Ammon's horn (tissue), 1 donor: ENCODE data around the gene ATP13A2.
A peak's percentile ranks its signal among the peaks of the same experiment; 100 is the strongest.
"Not testable (repeated sequence)": the region's sequence is repeated elsewhere in the genome, so short reads cannot be mapped to it uniquely, and the experiment has no call there.

ENCODE experiments used
- DNase-seq: peaks from one replicate; pipeline ENCODE4 v3.0.0-alpha.2; 2016; ENCODE audit warnings: low spot score

ATP13A2 gene

DNA sequence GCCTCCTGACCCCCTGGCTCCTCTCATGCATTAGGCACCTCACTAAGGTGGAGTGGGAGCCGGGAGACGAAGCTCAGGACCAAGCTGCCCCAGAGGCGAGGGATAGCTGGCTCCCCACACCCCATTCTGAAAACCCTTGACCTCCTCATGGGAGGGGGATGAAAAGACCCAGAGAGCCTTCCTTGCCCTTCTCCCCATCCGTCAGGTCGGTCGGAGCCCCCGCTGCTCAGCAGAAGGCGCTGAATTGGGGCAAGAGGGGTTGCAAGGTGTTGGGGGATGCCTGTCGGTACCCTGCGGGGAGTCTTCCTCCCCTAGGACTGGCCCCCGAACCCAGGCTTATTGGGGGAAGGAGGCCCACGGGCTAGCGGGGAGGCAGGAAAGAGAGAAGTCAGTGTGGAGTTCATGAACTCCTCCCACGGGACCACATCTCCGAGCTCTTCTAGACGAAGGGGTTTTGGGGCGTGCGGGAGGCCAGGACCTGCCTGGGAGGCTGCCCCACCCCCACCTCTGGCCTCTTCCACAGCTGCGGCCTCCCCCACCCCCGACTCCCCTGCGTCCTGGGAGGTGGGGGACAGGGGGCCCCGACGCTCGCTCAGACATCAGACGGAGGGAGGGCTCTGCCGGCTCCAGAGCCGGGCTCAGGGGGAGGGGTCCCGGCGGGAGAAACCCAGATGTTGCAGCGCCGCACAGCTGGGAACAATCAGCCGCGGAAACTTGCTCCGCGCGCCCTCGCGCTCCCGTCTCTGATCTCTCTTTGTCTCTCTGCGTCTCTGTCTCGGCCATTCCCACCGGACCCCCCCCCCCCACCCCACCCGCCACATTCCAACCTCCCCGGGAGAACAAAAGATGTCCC, 32.0 kb downstream of the ATP13A2 start:
- DNase-seq = no peak

DNA sequence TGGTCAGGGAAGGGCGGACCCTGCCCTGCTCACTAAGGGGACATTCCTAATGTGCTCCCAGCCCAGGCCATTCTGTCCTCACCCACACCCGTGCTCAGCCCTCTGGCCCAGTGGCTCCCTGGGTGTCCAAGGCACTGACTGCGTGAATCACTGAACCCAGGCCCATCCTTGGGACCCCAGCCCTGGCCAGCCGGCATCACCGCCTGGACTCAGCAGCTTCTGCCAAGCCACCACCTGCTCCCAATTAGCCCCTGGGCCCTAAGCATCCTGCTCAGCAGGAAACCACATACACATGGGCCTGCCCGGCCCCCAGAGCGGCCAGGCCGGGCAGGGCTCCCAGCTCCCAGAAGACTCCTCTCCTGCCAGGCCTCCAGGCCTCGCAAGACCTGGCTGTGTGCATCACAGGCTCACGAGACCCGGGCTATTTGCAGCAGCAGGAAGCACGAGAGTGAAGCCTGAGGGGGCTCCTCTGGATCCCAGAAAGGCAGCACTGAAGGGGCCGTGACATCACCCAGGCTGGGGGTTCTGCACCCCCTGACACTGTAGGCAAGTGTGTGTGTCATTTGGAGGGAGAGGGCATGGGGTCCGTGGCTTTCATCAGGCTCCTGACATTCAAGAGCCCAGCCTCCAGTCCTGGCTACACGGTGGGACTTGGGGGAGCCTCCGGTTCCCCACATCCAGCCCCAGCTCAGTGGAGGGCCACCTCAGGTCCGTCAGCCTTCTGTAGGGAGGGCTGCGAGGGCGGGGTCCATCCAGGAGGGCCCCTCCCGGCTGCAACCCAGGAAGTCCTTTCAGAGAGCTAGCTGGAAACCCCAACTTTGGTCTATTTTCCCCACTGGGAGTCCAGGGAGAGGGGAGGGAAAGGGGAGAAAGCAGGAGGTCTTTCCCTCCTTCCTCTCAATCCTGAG, 32.9 kb downstream of the ATP13A2 start:
- no peak for DNase-seq

DNA sequence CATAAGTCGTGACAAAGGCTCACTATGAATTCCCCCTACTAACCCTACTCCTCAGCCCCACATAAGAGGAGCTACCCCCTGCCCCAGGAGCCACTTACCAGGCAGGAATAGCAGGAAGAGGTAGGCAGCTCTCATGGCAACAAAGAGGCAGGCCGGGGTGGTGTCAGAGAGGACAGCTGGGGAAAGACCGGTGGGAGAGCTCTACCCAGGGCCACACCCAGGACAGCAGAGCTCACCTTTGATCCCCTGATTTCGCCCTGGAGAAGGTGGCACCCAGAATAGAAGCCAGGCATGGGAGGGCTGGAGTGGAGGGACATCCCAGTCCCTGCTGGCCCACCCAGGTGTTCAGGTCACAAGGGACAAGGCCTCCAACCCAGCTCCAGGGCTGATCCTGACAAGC, 33.6 kb downstream of the ATP13A2 start:
- DNase-seq = no peak

DNA sequence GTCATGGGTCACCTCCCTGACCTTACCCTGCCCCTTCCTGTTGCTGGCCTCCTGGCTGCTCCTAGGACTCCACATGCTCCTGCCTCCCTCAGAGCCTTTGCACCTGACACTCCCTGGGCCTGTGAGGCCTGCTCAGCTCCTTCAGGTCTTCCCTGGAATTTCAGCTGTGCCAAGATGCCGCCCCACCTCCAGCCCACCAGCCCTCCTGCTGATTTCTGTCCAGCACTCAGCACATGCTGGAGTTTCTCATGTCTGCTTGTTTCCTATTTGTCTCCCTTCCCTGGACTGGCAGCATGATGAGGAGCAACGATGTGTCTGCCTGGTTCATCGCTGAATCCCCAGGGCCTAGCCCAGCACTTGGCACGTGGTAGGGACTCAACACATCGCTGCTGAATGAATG, 34.4 kb downstream of the ATP13A2 start:
- DNase-seq = no peak

DNA sequence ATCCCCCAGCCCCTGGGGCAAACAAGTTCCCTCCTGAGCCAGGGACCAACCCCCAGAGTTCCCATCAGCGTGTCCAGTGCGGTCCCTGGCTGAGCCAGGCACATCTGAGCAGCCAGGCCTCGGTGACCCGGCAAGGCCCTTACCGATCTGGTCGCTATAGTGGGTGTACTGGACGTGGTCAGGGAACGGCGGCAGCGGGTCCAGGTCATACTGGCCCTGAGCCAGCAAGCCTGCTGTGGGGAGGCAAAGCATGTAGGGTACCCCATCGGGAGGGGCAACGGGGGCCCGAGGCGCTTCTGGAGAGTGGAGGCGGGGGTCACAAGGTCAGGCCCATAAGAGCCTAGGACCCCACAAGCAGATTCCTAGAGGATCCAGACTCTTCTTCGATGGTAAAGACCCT, 34.8 kb downstream of the ATP13A2 start:
- DNase-seq = no peak

DNA sequence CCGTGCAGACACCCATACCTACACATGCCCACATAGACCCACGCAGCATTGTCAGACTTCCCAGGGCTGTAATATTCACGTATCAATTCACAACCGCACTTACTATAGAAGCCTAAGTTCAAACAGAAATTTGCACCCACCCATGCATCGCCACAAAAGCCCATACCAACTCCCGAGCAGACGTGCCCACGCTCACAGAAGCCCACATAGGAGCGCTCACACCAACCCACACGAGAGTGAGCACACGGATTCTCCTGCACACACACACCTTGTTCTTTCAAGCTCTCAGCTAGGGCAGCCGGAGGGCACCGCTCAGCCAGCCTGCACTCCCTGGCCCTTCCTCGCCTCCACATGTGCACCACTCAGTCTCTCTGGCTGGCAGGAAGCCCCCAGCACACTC, 35.9 kb downstream of the ATP13A2 start:
- no peak for DNase-seq

DNA sequence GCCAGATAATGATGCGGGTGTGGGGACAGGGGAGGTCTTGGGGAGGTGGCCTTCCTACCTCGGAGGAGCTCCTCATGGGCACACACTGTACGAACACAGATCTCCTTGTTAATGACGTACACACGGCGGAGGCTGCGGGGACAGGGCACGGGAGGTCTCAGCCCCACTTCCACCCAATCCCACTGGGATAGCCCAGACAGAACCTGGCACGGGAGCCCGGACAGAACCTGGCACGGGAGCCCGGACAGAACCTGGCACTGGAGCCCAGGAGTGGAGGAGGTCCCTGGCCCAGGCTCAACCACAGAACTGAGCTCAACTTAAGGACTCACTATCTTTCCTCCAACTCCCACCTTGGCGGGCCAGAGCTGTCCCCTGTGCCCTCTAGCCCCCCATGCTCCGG, 36.5 kb downstream of the ATP13A2 start:
- DNase-seq = no peak

DNA sequence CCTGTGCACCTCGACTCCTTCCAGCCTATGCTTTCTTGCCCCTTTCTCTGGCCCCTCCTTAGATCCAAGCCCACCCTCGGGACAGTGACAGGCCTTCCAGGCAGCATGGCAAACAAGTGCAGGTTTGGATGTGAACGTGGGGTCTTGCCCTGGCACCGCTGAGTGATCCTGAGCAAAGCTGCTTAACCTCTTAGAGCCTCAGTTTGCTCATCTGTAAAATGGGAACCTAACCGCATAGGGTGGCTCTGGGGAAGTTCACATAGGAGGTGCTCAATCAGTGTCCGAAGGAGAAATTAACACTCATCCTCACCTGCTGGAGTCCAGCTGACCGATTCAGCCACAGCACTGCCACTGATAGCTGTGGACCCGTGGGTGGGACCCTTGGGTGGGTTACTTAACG, 38.5 kb downstream of the ATP13A2 start:
- no peak for DNase-seq

DNA sequence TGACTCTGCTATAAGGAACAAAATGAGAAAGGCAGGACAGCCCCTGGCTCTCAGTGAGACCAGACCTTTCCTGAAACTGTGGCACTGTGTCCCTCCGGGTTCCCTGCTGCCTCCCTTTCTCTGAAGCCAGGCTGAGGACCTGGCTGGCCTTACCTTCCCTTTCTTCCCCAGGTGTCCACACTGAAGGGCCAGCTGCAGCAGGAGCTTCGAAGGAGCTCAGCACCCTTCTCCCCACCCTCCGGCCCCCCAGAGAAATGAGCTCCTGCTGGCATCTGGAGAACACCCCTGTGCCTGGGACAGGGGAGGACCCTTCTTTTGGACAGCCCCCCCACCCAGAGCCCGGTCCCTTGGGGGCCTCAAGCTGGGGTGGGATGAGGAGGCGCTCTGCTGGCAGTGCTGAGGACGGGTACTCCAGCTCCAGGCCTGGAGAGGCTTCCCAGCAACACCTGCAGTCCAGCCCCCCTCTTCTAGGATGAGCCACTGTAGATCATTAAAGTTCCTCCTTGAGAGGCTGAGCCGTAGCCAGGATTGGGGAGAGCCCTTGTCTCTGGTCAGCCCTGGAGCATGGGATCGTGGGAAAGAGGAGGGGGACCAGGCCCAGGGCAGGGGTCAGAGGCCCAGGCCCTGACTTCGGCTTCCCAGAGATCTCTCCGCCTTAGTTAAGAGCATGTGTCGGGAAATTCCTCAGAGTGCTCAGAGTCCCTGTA, 39.4 kb downstream of the ATP13A2 start:
- no peak for DNase-seq

DNA sequence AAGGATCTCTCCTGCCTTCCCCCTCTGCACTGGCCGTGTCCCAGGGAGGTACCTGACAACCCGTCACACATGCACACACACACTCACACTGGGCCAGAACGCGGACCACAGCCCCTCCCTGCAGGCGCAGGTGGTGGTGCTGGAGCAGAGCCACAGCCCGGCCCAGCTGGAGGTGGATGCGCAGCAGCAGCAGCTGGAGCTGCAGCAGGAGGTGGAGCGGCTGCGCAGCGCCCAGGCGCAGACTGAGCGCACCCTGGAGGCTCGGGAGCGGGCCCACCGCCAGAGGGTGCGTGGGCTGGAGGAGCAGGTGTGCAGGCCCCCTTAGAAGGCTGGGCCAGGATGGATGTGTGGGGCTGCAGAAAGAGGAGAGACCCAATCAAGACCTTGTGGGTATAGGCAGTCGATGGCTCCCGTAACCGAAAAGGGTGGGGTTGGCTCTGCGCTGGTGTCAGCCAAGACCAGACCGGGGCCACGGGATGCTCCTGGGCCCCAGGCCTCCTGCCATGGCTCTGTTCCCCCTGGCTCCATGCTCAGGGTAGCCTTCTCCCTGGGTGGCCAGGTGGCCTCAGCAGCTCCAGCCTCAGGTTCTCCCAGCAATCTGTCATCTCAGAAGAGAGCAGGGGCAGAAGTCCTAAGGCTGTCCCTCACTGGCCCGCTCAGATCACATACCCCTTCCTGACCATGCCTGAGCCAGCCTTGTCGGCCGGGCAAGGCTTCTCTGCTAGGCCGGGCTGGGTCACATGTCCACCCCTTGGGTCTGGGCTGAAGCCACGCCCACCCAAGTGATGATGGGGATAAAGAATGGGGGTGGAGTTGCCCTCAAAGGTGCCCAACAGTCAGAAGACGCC, 40.2 kb downstream of the ATP13A2 start:
- DNase-seq = no peak

DNA sequence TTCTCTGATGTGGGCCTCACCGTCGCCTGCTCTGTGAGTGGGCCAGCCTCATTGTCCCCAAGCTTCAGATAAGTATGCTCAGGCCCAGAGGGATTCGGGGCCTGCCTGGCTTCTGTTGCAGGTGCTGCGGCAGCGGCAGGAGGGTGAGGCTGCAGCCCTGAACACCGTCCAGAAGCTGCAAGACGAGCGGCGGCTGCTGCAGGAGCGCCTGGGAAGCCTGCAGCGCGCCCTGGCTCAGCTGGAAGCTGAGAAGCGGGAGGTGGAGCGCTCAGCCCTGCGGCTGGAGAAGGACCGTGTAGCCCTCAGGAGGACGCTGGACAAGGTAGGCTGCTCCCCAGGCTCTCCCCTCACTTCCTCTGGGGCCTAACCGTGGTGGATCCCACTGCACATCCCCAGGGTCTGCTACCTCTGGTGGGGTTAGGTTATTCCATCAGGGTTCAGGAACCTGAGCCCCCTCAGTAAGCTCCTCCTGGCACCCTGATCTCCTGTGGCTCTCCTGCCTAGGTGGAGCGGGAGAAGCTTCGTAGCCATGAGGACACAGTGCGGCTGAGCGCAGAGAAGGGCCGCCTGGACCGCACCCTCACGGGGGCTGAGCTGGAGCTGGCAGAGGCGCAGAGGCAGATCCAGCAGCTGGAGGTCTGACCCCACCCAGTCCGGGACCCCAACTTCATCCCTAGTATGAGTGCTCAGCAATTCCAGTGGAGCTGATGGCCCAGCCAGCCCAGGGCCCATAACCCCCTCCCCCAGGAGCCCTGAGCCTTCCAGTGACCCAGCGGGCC, 41.4 kb downstream of the ATP13A2 start:
- no peak for DNase-seq

DNA sequence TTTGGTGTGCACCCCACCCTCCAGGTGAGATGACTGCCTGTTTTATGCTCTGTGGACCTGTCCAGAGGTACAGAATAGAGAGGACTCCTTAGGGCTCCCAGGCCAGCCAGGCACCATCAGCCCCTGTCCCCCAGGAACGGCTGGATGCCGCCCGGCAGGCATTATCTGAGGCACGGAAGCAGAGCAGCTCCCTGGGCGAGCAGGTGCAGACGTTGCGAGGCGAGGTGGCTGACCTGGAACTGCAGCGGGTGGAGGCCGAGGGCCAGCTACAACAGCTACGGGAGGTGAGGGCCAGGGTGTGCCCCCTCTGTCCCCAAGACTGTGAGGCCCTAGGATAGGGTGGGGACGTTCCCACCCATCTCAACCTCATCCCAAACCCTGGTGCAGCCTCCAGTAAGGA, 42.1 kb downstream of the ATP13A2 start:
- no peak for DNase-seq

DNA sequence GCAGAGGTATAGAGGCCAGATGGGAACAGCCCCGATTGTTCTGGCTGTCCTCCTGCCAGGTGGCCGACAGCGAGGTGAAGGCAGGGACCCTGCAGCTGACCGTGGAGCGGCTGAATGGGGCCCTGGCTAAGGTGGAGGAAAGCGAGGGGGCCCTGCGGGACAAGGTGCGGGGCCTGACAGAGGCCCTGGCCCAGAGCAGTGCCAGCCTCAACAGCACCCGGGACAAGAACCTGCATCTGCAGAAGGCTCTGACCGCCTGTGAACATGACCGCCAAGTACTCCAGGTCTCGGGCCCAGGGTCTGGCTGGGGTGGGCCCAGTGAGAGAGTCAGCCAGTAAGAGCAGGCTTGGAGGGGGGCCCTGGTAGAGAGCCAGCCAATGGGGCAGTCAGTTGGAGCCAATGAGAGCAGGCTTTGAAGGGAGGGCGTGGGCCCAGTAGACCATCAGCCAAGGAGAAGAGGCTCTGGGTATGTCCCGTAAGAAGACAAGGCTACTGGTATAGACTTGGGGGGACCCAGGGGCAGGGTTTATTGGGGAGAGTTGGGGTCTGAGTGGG, 42.6 kb downstream of the ATP13A2 start:
- DNase-seq = no peak

DNA sequence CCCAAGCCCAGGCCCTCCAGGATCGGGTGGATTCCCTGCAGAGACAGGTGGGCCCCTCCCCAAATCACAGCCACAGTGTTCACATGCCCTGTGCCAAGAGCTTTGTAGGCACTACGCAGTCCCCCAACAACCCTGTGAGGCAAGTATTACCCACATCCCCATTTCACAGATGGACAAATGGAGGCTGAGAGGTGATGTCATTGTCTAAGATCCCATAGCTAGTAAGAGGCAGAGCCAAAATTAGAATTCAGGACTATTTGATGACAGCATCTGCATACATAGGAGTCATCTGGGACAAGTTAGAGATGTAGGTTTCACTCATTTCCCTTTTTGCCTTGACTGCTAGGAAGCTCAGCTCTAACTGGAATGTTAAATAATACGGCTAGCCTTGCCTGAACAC, 43.4 kb downstream of the ATP13A2 start:
- no peak for DNase-seq

DNA sequence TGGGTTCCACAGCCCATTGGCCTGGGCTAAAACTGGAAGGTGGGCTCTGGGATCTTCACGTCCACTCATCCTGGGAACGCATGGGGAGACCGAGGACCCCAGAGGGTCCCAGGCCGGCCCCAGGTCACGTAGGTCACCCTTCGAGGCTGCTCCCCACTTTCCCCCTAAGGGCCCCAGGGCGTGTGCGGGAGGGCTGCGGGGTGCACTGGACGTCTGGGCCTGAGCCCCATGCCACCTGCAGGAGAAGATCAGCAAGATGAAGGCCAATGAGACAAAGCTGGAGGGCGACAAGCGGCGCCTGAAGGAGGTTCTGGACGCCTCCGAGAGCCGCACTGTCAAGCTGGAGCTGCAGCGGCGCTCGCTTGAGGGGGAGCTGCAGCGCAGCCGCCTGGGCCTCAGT, 43.8 kb downstream of the ATP13A2 start:
- no peak for DNase-seq

DNA sequence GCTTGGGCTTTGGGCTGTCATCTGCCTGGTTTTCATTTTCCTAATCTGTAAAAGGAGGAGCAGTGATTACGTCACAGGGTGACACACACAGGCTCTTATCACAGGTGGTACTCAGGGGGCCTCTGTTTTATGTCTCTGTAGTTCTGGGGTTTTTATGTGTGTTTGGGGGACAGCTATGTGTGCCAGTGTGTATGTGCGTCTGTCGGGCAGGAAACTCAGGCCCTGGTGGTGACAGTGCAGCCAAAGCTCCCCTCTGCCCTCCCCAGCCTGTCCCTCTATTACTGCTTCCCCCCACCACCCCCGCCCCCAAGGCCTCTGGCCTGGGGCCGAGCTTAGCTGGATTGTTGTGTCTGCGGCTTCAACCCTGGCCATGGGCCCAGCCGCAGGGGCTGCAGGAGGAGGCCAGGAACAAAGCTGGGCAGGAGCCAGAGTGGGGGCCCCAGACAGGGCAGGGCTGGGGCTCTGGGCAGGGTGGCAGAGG, 44.6 kb downstream of the ATP13A2 start:
- DNase-seq = peak; percentile 52

DNA sequence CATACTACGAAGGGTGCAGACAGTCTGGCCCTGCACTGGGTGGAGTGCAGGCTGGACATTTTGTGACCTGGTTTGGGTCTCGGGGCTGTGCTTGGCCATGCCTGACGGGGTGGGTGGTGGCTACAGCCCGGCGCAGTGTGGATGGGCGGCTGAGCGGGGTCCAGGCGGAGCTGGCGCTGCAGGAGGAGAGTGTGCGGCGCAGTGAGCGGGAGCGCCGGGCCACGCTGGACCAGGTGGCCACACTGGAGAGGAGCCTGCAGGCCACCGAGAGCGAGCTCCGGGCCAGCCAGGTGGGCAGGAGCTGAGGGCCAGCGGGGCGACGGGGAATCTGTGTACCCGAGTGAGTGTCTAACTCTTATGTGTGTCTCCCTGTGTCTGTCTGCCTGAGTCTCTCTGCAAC, 45.4 kb downstream of the ATP13A2 start:
- DNase-seq = no peak

DNA sequence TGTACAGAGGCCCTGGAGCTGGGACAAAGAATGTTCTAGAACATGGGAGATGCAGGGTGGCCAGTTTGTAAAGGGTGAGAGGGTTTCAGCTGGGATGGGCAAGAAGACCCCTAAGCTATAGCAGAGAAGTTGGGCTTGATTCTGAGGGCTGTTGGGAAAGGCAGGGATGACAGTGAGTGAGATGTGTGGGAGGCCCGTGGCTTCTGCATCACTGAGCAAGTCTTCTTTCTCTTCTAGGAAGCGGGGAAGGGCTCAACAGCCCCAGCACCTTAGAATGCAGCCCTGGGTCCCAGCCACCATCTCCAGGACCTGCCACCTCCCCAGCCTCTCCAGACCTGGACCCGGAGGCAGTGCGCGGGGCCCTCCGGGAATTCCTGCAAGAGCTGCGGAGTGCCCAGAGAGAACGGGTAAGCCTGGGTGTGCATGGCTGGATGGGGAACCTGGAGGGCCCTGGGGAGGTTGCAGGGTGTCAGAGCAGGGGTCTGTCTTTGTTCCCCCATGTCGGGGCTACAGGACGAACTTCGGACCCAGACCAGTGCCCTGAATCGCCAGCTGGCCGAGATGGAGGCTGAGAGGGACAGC, 46.2 kb downstream of the ATP13A2 start:
- DNase-seq = no peak

DNA sequence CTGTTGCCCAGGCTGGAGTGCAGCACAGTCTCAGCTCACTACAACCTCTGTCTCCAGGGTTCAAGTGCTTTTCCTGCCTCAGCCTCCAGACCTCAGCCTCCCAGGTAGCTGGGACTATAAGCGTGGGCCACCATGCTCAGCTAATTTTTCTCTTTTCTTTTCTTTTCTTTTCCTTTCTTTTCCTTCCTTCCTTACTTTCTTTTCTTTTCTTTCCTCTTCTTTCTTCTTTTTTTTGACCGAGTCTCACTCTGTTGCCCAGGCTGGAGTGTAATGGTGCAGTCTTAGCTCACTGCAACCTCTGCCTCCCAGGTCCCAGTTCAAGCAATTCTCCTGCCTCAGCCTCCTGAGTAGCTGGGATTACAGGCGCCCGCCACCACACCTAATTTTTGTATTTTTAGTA, 47.6 kb downstream of the ATP13A2 start:
- DNase-seq = not testable (repeated sequence)
